A673 (cell line): Measurements from ENCODE around the gene STC2.

Source experiments
- CTCF ChIP-seq: fragments of 300-800, 200-600 bp; sonication (generic); conservative IDR thresholded peaks from 2 replicates; pipeline ENCODE4 v1.5.1; 2017; ENCODE audit warnings: low read depth, mild to moderate bottlenecking, antibody characterized with exemption, low read length, moderate library complexity, mixed read lengths
- EZH2 ChIP-seq: fragments of 200-600 bp; sonication (generic); IDR thresholded peaks from 2 replicates; pipeline ENCODE4 v1.6.1; 2017; ENCODE audit warnings: borderline replicate concordance, low read depth, mild to moderate bottlenecking, mixed read lengths, antibody characterized with exemption, low read length; ENCODE audit not compliant: poor library complexity, severe bottlenecking

- no peak for TF ChIP-seq CTCF
- no peak for TF ChIP-seq EZH2
These were observed 32.4 kb downstream of the STC2 start for GRCh38 chr5:173295796-173296195.
